Left ventricle myocardium inferior (tissue), 1 donor: Measurements from ENCODE around the gene LGALSL. TPM values are rescaled to one million over a fixed set of nuclear protein-coding genes. Genes with fewer than 3 reads are reported as not detected.

Experiments
- DNase-seq: peaks from one replicate; pipeline ENCODE4 v3.0.0-alpha.2; 2020
- H3K27ac ChIP-seq: fragments of 200-600 bp; replicated peaks from 2 replicates; pipeline ENCODE4 v1.8.0; 2021
- H3K27me3 ChIP-seq: fragments of 200-600 bp; 2 replicates; pipeline ENCODE4 v1.8.0; 2021; ENCODE audit warnings: low read depth
- H3K36me3 ChIP-seq: fragments of 200-600 bp; 2 replicates; pipeline ENCODE4 v1.8.0; 2021
- H3K4me1 ChIP-seq: fragments of 200-600 bp; 2 replicates; pipeline ENCODE4 v1.8.0; 2021
- H3K4me3 ChIP-seq: fragments of 200-600 bp; 2 replicates; pipeline ENCODE4 v1.8.0; 2021; ENCODE audit warnings: mild to moderate bottlenecking, moderate library complexity
- H3K9me3 ChIP-seq: fragments of 200-600 bp; replicated peaks from 2 replicates; pipeline ENCODE4 v1.8.0; 2021
- intact Hi-C: fragments of 100-400 bp; cut with micrococcal nuclease; formaldehyde crosslinking; loops from one replicate; pipeline ENCODE4 v1.11.0; 2022
- total RNA-seq: library from RNA; stranded (reverse); fragmentation: NEBNext Ultra II Directional; extraction: Animal tissue kit (Norgen Biotek cat#: 25700); gene quantifications from one replicate; pipeline ENCODE4 v1.2.1, GENCODE V29; 2021
- TF ChIP-seq, protein P1 (sequence below): fragments of 200-600 bp; IDR thresholded peaks from 2 replicates; pipeline ENCODE4 v1.8.0; 2021; ENCODE audit warnings: antibody characterized with exemption, mild to moderate bottlenecking, borderline replicate concordance
- donor health status: DM: no; HTN: yes; CAD: no; lungs with severe emphysema.

LGALSL gene
- total RNA-seq, 1 donor from 2014 or later: 8.1 TPM

DNA sequence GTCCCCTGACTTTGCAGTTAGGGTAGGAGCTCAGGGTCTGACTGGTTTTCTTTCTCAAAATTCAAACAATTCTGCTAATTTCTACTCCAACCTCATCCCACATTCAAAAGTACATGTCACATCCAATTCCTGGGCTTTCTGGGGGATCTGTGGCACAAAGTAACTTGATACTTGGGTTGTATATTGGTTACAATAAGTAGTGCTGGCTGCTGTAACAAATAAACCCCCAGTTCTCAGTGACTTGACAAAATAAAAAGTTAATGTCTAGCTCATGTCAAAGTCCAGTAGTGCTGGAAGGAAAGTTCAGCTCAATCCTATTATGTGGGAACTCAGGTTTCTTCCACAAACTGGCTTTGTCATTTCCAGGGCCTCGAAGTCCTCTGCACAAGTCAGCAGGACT is 23.1 kb downstream of the LGALSL start:
- Histone ChIP-seq H3K4me3 (no peak overlapping the region), H3K27ac (no peak overlapping the region), H3K9me3 (no peaks in the 10 kb centered on the region), H3K27me3 (no peaks in the 10 kb centered on the region), H3K4me1 (no peaks in the 10 kb centered on the region), H3K36me3 (no peaks in the 10 kb centered on the region)
- TF ChIP-seq, protein P1, sequence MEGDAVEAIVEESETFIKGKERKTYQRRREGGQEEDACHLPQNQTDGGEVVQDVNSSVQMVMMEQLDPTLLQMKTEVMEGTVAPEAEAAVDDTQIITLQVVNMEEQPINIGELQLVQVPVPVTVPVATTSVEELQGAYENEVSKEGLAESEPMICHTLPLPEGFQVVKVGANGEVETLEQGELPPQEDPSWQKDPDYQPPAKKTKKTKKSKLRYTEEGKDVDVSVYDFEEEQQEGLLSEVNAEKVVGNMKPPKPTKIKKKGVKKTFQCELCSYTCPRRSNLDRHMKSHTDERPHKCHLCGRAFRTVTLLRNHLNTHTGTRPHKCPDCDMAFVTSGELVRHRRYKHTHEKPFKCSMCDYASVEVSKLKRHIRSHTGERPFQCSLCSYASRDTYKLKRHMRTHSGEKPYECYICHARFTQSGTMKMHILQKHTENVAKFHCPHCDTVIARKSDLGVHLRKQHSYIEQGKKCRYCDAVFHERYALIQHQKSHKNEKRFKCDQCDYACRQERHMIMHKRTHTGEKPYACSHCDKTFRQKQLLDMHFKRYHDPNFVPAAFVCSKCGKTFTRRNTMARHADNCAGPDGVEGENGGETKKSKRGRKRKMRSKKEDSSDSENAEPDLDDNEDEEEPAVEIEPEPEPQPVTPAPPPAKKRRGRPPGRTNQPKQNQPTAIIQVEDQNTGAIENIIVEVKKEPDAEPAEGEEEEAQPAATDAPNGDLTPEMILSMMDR: no peak
- no peak for DNase-seq
- intact Hi-C loops: no loop called here

DNA sequence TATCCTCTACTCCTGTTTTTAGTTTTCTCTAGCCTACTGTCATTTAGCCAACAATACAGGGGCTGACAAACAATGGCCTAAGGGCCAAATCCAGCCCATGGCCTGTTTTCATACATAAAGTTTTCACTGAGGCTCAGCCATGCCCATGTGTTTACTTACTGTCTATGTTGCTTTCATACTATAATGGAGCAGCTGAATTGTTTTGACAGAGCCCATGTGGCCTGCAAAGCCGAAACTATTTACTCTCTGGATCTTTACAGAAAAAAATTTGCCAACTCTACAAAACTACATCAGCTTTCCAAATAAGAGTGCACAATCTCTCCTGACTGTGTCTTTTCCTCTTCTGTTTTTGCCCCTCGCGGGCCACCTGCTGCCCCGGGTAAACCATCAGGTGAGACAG is 24.0 kb downstream of the LGALSL start:
- no peaks in the 10 kb centered on the region for H3K9me3 ChIP-seq
- peaks cover 6% of the 10 kb centered on the region for H3K4me1 ChIP-seq
- no peak overlapping the region for H3K27ac ChIP-seq
- no peaks in the 10 kb centered on the region for H3K27me3 ChIP-seq
- H3K4me3 ChIP-seq: no peak overlapping the region
- no peaks in the 10 kb centered on the region for H3K36me3 ChIP-seq
- intact Hi-C loops: no loop called here
- TF ChIP-seq, protein P1: no peak
- DNase-seq: no peak

DNA sequence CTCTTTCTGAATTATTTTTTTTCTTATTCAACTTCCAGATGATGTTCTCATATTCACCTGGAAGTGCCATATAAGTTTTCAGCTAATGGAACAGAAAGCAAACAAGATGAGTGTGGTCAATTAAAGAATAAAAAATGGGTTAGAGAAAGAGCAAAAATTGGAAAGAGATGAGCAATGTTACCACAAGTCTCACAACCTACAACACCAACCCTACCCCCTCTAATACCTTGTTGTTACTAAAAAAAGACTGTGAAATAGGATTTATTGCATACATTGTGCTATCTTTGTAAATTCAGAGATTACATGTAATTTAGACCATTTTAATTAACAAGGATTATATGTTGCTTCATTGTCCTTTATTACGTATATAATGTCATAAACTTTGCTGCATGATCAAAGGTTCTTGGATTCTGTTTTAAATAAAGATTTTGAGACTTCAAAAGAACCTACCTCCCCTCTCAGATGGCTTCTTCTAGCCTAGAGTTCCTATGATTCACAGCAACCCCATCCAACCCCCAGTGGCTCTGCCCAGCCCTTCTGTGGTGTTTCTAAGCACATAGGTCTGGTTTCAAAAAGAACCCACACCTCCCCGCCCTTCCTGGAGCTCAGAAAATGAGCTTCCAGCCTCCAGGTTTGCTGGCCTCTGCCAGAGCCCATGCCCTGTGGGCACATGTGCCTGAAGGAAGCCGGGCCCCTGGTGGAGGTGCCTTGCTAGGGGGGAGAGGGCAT is 24.7 kb downstream of the LGALSL start:
- intact Hi-C loops: no loop called here
- Histone ChIP-seq H3K27ac (no peak overlapping the region), H3K4me3 (no peak overlapping the region), H3K9me3 (no peaks in the 10 kb centered on the region), H3K36me3 (no peaks in the 10 kb centered on the region), H3K27me3 (no peaks in the 10 kb centered on the region), H3K4me1 (peaks cover 7% of the 10 kb centered on the region)
- TF ChIP-seq, protein P1: no peak
- DNase-seq: no peak

GRCh38 chr2:64479259-64480117 is 25.5 kb downstream of the LGALSL start:
- no peak overlapping the region for H3K4me3 ChIP-seq
- no peaks in the 10 kb centered on the region for H3K36me3 ChIP-seq
- DNase-seq: no peak
- no peaks in the 10 kb centered on the region for H3K9me3 ChIP-seq
- TF ChIP-seq, protein P1: no peak
- H3K27me3 ChIP-seq: no peaks in the 10 kb centered on the region
- no peak overlapping the region for H3K27ac ChIP-seq
- intact Hi-C loops: no loop called here
- H3K4me1 ChIP-seq: peaks cover 7% of the 10 kb centered on the region

- H3K27ac ChIP-seq: no peak overlapping the region
- TF ChIP-seq, protein P1: no peak
- no peak overlapping the region for H3K4me3 ChIP-seq
- intact Hi-C loops: no loop called here
- H3K36me3 ChIP-seq: no peaks in the 10 kb centered on the region
- peaks cover 16% of the 10 kb centered on the region for H3K4me1 ChIP-seq
- DNase-seq: no peak
- H3K27me3 ChIP-seq: no peaks in the 10 kb centered on the region
- H3K9me3 ChIP-seq: no peaks in the 10 kb centered on the region
Observed at GRCh38 chr2:64481665-64482064, 27.7 kb downstream of the LGALSL start.
